Peyer's patch (tissue), 4 donors: Measurements from ENCODE around the gene ZNF580.

ENCODE experiments used
- CTCF ChIP-seq, 6 experiments: fragments of 450-650 bp in 4 of 6; fragments of 200-600 bp in 2 of 6; sonication (generic) in 1 of 6; IDR thresholded peaks; one replicate each; pipeline ENCODE4 v1.5.1; 2017 to 2019; ENCODE audit warnings: antibody characterized with exemption in 6 of 6, mild to moderate bottlenecking in 3 of 6, moderate library complexity in 1 of 6
- POLR2A ChIP-seq, 2 donors: fragments of 450-650 bp; IDR thresholded peaks; one replicate each; pipeline ENCODE4 v1.5.1; 2017; ENCODE audit warnings: antibody characterized with exemption in 2 of 2, mild to moderate bottlenecking in 2 of 2, moderate library complexity in 2 of 2

- TF ChIP-seq POLR2A (IDR thresholded peaks at IDR 0.05) (peak; percentile 42 to 61), CTCF (IDR thresholded peaks at IDR 0.05) (no peak)
Measured at GRCh38 chr19:55598719-55599467, 41.9 kb upstream of the ZNF580 start.
